Vagina (tissue), 2 donors: ENCODE data around the gene TAF10. TPM values are rescaled to one million over a fixed set of nuclear protein-coding genes. Genes with fewer than 3 reads are reported as not detected.

Source experiments
- DNase-seq, 2 donors: peaks; one replicate each; pipeline ENCODE4 v3.0.0-alpha.2; 2017; ENCODE audit errors: extremely low spot score in 2 of 2
- H3K27ac ChIP-seq: fragments of 200-600 bp; sonication (generic); one replicate; pipeline ENCODE4 v1.5.1; 2019
- H3K27me3 ChIP-seq: fragments of 200-600 bp; sonication (generic); one replicate; pipeline ENCODE4 v1.5.1; 2019
- H3K36me3 ChIP-seq, 2 donors: fragments of 200-600 bp; sonication (generic); one replicate each; pipeline ENCODE4 v1.5.1; 2017 to 2019
- H3K4me1 ChIP-seq: fragments of 200-600 bp; sonication (generic); one replicate; pipeline ENCODE4 v1.5.1; 2019
- H3K4me3 ChIP-seq, 2 donors: fragments of 200-600 bp; sonication (generic); 1 replicate in 1 of 2; 2 replicates in 1 of 2; pipeline ENCODE4 v1.5.1; 2016 to 2019
- H3K9me3 ChIP-seq: fragments of 200-600 bp; sonication (generic); one replicate; pipeline ENCODE4 v1.5.1; 2019
- CTCF ChIP-seq, 3 experiments: fragments of 450-650 bp in 2 of 3; fragments of 200-600 bp in 1 of 3; sonication (generic) in 1 of 3; IDR thresholded peaks; one replicate each; pipeline ENCODE4 v1.5.1; 2017 to 2019; ENCODE audit warnings: antibody characterized with exemption in 3 of 3, mild to moderate bottlenecking in 2 of 3, moderate library complexity in 2 of 3
- POLR2A ChIP-seq, 2 donors: fragments of 450-650 bp; IDR thresholded peaks; one replicate each; pipeline ENCODE4 v1.6.1; 2017; ENCODE audit warnings: antibody characterized with exemption in 2 of 2, mild to moderate bottlenecking in 2 of 2, moderate library complexity in 2 of 2
- POLR2AphosphoS5 ChIP-seq, 2 donors: sonication (generic); formaldehyde crosslinking; IDR thresholded peaks; one replicate each; pipeline ENCODE4 v1.9.0; 2017; ENCODE audit warnings: antibody characterized with exemption in 2 of 2, mild to moderate bottlenecking in 2 of 2, low read depth in 1 of 2; ENCODE audit not compliant: insufficient read depth in 1 of 2
- intact Hi-C: fragments of 100-400 bp; cut with DNase I; formaldehyde crosslinking; loops from one replicate; pipeline ENCODE4 v1.15.1; 2023
- total RNA-seq: library from RNA; depleted of rRNA; stranded (reverse); fragments of >200 nt; gene quantifications from one replicate; pipeline ENCODE4 v1.2.3, GENCODE V29; 2016

The TAF10 gene
- total RNA-seq, 1 donor from 2014 or later: 48.1 TPM

DNA sequence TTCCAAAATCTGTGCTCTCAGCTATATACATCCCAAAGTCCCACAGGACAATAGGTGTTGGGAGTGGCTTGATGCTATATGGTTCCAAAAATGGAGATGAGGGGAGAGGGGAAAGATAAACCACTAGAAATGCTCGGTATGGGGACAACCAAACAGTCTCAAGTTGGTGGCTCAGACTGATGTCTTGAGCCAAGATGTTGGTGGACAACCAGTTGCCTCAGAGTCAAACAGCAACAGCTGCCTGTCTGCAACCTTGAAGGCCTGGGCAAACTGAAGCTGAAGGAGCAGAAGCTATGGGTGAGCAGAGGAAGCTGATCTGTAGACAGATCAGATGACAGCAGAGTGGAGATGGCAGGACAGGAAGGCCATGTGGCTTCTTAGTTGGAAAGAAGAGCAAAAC, 12.6 kb downstream of the TAF10 start:
- Histone ChIP-seq H3K4me3 (no peak overlapping the region), H3K4me1 (peaks cover 32% of the 10 kb centered on the region), H3K36me3 (peaks cover 0 to 38% of the 10 kb centered on the region in 2 donors), H3K9me3 (no peaks in the 10 kb centered on the region), H3K27ac (no peak overlapping the region), H3K27me3 (no peaks in the 10 kb centered on the region)
- TF ChIP-seq POLR2AphosphoS5 (IDR thresholded peaks at IDR 0.05; ENCODE audit: insufficient read depth in 1 of 2, low read depth in 1 of 2): no peak
- TF ChIP-seq CTCF (IDR thresholded peaks at IDR 0.05): no peak
- TF ChIP-seq POLR2A (IDR thresholded peaks at IDR 0.05): no peak
- peak in 1 of 2 donors; percentile 65 for DNase-seq
- intact Hi-C loops: no loop called here

DNA sequence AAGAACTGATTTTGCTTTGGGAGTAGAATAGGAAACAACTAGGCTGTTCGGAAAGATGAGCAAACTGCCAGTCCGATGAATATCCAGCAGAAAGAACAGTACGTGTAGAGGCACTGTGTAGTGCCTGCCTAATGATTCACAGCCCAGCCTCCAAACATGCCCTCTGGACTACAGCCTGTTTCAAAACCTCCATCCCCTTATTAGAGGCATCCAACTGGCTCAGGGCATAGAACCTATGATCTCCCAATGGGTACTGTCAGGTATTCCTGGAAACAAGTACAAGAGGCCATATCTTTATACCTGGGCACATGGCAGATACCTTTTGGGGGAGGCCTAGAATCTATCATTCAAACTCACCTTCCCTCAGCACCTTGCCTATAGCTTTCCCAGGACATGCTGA, 13.5 kb downstream of the TAF10 start:
- peaks cover 0 to 38% of the 10 kb centered on the region in 2 donors for H3K36me3 ChIP-seq
- H3K4me3 ChIP-seq: no peak overlapping the region
- TF ChIP-seq POLR2A (IDR thresholded peaks at IDR 0.05): no peak
- TF ChIP-seq POLR2AphosphoS5 (IDR thresholded peaks at IDR 0.05; ENCODE audit: insufficient read depth in 1 of 2, low read depth in 1 of 2): no peak
- no peak for TF ChIP-seq CTCF (IDR thresholded peaks at IDR 0.05)
- no peak overlapping the region for H3K27ac ChIP-seq
- no peaks in the 10 kb centered on the region for H3K9me3 ChIP-seq
- H3K27me3 ChIP-seq: no peaks in the 10 kb centered on the region
- intact Hi-C loops: no loop called here
- H3K4me1 ChIP-seq: peaks cover 32% of the 10 kb centered on the region
- peak in 1 of 2 donors; percentile 22 for DNase-seq

DNA sequence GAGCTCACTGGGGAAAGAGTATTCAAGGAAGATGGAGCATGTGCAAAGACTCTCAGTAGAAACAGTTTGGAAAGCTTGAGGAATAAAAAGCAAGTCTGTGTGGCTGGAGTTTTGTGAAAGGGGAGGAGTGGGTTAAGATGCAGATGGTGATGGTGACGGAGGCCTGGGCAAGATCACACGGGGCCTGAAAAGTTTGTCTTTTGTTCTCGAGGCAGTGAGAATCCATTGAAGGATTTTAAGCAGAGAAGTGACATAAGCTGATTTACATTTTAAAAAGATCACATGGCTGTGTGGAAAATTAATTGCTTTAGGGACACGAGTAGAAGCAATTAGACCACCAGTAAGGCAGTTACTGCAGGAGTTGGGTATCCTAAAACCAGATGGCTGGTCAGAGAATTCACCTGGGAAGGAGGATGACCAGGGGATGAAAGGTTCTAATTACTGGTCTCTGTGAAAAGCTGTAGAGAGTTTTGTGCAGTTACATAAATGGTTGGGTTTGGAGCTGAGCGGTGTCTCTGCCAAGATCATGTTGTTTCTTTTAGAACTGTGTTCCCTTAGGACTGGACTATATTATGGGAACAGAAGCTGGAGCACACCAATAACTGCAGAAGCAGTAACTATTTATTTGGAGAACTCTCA, 15.7 kb downstream of the TAF10 start:
- H3K27me3 ChIP-seq: no peaks in the 10 kb centered on the region
- peak in 1 of 2 donors; percentile 47 for DNase-seq
- TF ChIP-seq CTCF (IDR thresholded peaks at IDR 0.05) (no peak), POLR2AphosphoS5 (IDR thresholded peaks at IDR 0.05; ENCODE audit: insufficient read depth in 1 of 2, low read depth in 1 of 2) (no peak), POLR2A (IDR thresholded peaks at IDR 0.05) (no peak)
- H3K9me3 ChIP-seq: no peaks in the 10 kb centered on the region
- H3K4me1 ChIP-seq: peaks cover 17% of the 10 kb centered on the region
- intact Hi-C loops: no loop called here
- peaks cover 0 to 47% of the 10 kb centered on the region in 2 donors for H3K36me3 ChIP-seq
- no peak overlapping the region for H3K4me3 ChIP-seq
- peak overlapping the region; percentile 29 for H3K27ac ChIP-seq

DNA sequence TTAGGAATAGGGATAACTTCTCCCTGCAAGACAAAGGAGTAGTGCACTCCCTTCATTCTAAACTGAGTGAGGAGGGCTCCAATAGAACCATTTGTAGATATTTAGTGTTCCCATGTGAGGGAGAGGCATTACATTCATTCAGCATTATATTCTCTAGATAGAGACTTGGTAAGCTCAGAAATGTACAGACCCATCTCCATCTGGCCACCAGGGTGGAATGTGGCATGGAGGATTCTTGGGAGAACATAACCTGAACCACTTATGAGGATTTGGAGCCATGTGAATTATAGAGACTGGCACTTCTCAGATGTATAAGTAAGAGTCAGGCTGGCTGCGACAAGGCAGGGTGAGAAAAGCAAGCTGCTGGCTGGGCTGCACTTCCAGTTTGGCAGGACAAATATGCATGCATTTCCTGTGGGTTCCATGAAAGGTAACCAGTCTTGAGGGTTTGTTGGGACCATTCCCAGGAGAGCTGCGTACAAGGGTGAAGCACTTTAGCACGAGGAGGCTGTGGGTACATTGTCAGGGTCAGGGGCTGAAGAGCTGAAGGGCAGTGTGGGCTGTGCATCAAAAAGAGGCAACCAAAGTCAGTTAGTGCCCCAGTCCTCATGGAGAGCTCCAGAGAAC, 17.8 kb downstream of the TAF10 start:
- no peaks in the 10 kb centered on the region for H3K9me3 ChIP-seq
- peaks cover 0 to 26% of the 10 kb centered on the region in 2 donors for H3K36me3 ChIP-seq
- no peak overlapping the region for H3K27ac ChIP-seq
- H3K4me3 ChIP-seq: no peak overlapping the region
- TF ChIP-seq CTCF (IDR thresholded peaks at IDR 0.05): no peak
- no peak for TF ChIP-seq POLR2AphosphoS5 (IDR thresholded peaks at IDR 0.05; ENCODE audit: insufficient read depth in 1 of 2, low read depth in 1 of 2)
- no peak for TF ChIP-seq POLR2A (IDR thresholded peaks at IDR 0.05)
- H3K27me3 ChIP-seq: no peaks in the 10 kb centered on the region
- intact Hi-C loops: no loop called here
- peaks cover 7% of the 10 kb centered on the region for H3K4me1 ChIP-seq
- DNase-seq: peak in 1 of 2 donors; percentile 70

- no peaks in the 10 kb centered on the region for H3K27me3 ChIP-seq
- H3K27ac ChIP-seq: no peak overlapping the region
- H3K4me3 ChIP-seq: no peak overlapping the region
- TF ChIP-seq POLR2AphosphoS5 (IDR thresholded peaks at IDR 0.05; ENCODE audit: insufficient read depth in 1 of 2, low read depth in 1 of 2) (no peak), POLR2A (IDR thresholded peaks at IDR 0.05) (no peak), CTCF (IDR thresholded peaks at IDR 0.05) (no peak)
- DNase-seq: no peak
- no peaks in the 10 kb centered on the region for H3K4me1 ChIP-seq
- intact Hi-C loops: no loop called here
- H3K9me3 ChIP-seq: no peaks in the 10 kb centered on the region
- peaks cover 0 to 7% of the 10 kb centered on the region in 2 donors for H3K36me3 ChIP-seq
Observed at GRCh38 chr11:6588018-6588417, 24.0 kb downstream of the TAF10 start.
